PC-3 (cell line): ENCODE measurements around the gene THADA.

Experiments used
- EZH2 ChIP-seq: fragments of 300-600 bp; sonication (generic); IDR thresholded peaks from one replicate; pipeline ENCODE4 v1.6.1; 2017; ENCODE audit warnings: antibody characterized with exemption, mild to moderate bottlenecking, low read length; ENCODE audit not compliant: unreplicated experiment
- TF ChIP-seq, protein P1 (sequence below): fragments of 300-600 bp; sonication (generic); conservative IDR thresholded peaks from 2 replicates; pipeline ENCODE4 v1.5.1; 2017; ENCODE audit warnings: antibody characterized with exemption, low read depth, mild to moderate bottlenecking, low read length

DNA sequence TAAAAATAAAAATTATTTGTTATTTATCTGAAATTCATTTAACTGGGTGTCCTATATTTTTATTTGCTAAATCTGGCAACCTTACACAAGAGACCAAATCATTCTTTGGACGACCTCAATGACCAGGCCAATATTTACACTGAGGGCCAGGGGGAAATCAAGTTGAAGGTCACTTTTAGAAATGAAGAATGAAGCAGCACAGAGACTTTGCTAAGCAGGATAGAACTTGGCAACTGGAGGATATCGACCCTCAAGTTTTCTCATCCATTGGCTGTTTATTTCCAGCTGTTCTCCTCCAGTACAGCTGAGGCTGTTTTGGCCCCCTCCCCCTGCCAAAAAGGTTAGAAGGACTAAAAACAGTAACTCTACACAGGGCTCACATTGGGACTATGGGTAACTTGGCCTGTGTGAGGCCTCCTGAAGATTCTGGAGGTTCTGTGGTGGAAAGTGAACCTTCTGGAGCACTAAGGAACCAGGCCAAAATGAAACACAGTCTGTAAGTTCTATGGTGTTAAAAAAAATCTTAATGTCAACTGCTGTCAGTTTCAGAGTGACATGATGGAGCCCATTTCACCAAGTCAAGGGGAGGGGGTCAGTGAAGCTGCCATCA lies 337.2 kb downstream of the THADA start:
- TF ChIP-seq, protein P1, sequence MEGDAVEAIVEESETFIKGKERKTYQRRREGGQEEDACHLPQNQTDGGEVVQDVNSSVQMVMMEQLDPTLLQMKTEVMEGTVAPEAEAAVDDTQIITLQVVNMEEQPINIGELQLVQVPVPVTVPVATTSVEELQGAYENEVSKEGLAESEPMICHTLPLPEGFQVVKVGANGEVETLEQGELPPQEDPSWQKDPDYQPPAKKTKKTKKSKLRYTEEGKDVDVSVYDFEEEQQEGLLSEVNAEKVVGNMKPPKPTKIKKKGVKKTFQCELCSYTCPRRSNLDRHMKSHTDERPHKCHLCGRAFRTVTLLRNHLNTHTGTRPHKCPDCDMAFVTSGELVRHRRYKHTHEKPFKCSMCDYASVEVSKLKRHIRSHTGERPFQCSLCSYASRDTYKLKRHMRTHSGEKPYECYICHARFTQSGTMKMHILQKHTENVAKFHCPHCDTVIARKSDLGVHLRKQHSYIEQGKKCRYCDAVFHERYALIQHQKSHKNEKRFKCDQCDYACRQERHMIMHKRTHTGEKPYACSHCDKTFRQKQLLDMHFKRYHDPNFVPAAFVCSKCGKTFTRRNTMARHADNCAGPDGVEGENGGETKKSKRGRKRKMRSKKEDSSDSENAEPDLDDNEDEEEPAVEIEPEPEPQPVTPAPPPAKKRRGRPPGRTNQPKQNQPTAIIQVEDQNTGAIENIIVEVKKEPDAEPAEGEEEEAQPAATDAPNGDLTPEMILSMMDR = no peak
- TF ChIP-seq EZH2 = no peak
